ENCODE data around the gene SLC22A23.

- TF ChIP-seq CTCF (IDR thresholded peaks at IDR 0.05) = no peak
- no peak for TF ChIP-seq POLR2A (IDR thresholded peaks at IDR 0.05)
Observed at GRCh38 chr6:3415490-3415889, 41.4 kb downstream of the SLC22A23 start.
